Gastrocnemius medialis (tissue), 4 donors: Measurements from ENCODE around the gene RMND5B. TPM values are rescaled to one million over a fixed set of nuclear protein-coding genes. Genes with fewer than 3 reads are reported as not detected.
A peak's percentile ranks its signal among the peaks of the same experiment; 100 is the strongest.

Experiments used
- ATAC-seq, 2 donors: fragments of 150-250 bp; one replicate each; pipeline ENCODE4 v1.9.1; 2016
- DNase-seq, 2 donors: peaks; one replicate each; pipeline ENCODE4 v3.0.0-alpha.2; 2019
- H3K27ac ChIP-seq, 4 donors: fragments of 200-600 bp; sonication (generic); 1 replicate in 1 of 4; 2 replicates in 3 of 4; pipeline ENCODE4 v1.5.1; 2016 to 2018; ENCODE audit warnings: mild to moderate bottlenecking in 2 of 4, moderate library complexity in 1 of 4
- H3K27me3 ChIP-seq, 3 donors: fragments of 200-600 bp; sonication (generic) in 2 of 3; 1 replicate in 1 of 3; 2 replicates in 2 of 3; pipeline versions ENCODE4 v1.5.1 to v1.6.0; 2016 to 2019; ENCODE audit warnings: mild to moderate bottlenecking in 1 of 3, moderate library complexity in 1 of 3
- H3K36me3 ChIP-seq, 2 donors: fragments of 200-600 bp; sonication (generic) in 1 of 2; one replicate each; pipeline ENCODE4 v1.5.1; 2017 to 2018
- H3K4me1 ChIP-seq, 2 donors: fragments of 200-600 bp; sonication (generic) in 1 of 2; one replicate each; pipeline ENCODE4 v1.5.1; 2016 to 2017; ENCODE audit warnings: mild to moderate bottlenecking in 2 of 2
- H3K4me3 ChIP-seq, 4 donors: fragments of 200-600 bp; sonication (generic) in 3 of 4; 1 replicate in 1 of 4; 2 replicates in 3 of 4; pipeline ENCODE4 v1.5.1; 2016 to 2019; ENCODE audit warnings: mild to moderate bottlenecking in 2 of 4
- H3K9me3 ChIP-seq, 3 donors: fragments of 200-600 bp; sonication (generic) in 2 of 3; 1 replicate in 1 of 3; 2 replicates in 2 of 3; pipeline ENCODE4 v1.5.1; 2016 to 2019
- POLR2A ChIP-seq, 2 donors: fragments of 450-650 bp; IDR thresholded peaks; one replicate each; pipeline ENCODE4 v1.6.1; 2017; ENCODE audit warnings: antibody characterized with exemption in 2 of 2, mild to moderate bottlenecking in 2 of 2, moderate library complexity in 2 of 2
- in situ Hi-C, 4 donors: fragments of 200-750 bp; cut with MboI; loops; one replicate each; pipeline versions ENCODE4 v1.15.0 to v1.8.0; 2017; ENCODE audit warnings: low sequenced_read_pairs in 4 of 4
- intact Hi-C: fragments of 100-400 bp; cut with DNase I; formaldehyde crosslinking; loops from one replicate; pipeline ENCODE4 v1.15.1; 2023; ENCODE audit warnings: low total_unique reads
- total RNA-seq, 4 donors: library from RNA; depleted of rRNA; stranded (reverse); fragments of >200 nt; gene quantifications; one replicate each; pipeline versions ENCODE4 v1.1.0 to v1.2.3, GENCODE V29; 2016
- TF ChIP-seq, protein P1 (sequence below), 5 experiments: fragments of 450-650 bp in 3 of 5; fragments of 200-600 bp in 2 of 5; sonication (generic) in 2 of 5; IDR thresholded peaks in 4 of 5; conservative IDR thresholded peaks in 1 of 5; 1 replicate in 4 of 5; 2 replicates in 1 of 5; pipeline ENCODE4 v1.5.1; 2016 to 2019; ENCODE audit warnings: antibody characterized with exemption in 5 of 5, mild to moderate bottlenecking in 3 of 5, moderate library complexity in 3 of 5

The RMND5B gene
- total RNA-seq, 4 donors from 2014 or later: 24.0 to 55.9 (median 44.2) TPM

DNA sequence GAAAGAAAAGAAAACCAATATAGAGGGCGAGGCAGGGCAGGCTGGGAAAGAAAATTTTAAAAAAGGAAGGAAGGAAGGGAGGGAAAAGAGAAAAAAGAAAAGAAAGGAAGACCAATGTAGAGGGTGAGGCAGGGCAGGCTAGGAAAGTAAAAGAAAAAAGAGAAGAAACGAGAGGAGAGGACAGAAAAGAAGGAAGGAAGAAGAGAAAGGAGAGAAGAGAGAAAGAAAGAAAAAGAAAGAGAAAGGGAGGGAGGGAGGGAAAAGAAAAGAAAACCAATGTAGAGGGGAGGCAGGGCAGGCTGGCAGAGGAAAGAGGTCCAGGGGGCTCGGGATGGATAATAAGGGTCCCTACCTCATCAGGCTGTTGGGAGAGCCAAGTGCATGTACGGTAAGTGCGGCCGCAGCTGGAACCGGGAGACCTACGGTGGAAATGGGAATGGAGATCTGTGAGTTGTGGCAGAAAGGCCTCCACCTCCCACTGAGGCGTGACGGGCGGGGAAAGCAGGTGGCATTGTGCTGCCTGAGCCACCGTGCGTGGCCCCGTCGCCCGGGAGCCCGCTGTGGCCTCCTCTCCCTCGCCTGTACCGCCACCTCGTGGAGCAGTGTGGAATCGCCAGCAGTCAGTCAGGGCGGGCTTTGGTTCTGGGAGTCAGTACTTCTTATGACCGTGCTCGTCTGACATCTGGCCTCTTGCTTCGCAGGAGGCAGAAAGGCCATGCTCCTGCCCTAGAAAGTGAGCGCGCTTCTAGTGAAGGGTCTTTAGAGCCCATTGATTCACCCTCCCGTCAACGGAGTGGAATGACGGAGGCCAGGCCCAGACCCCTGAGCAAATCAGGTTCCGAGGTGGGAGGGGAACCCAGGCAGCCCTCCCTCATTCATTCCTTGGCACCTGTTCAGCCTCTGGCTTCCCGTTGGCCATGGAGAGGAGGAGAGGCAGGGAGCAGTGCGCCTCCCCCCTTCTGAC lies 33.2 kb downstream of the RMND5B start:
- peak overlapping the region in 3 of 4 donors; percentile 5 to 49 (median 39) for H3K4me3 ChIP-seq
- peaks cover 0 to 13% (median 9%) of the 10 kb centered on the region in 3 donors for H3K27me3 ChIP-seq
- H3K4me1 ChIP-seq: peaks cover 0 to 3% of the 10 kb centered on the region in 2 donors
- no peaks in the 10 kb centered on the region for H3K36me3 ChIP-seq
- no peak for TF ChIP-seq POLR2A (IDR thresholded peaks at IDR 0.05)
- TF ChIP-seq, protein P1, sequence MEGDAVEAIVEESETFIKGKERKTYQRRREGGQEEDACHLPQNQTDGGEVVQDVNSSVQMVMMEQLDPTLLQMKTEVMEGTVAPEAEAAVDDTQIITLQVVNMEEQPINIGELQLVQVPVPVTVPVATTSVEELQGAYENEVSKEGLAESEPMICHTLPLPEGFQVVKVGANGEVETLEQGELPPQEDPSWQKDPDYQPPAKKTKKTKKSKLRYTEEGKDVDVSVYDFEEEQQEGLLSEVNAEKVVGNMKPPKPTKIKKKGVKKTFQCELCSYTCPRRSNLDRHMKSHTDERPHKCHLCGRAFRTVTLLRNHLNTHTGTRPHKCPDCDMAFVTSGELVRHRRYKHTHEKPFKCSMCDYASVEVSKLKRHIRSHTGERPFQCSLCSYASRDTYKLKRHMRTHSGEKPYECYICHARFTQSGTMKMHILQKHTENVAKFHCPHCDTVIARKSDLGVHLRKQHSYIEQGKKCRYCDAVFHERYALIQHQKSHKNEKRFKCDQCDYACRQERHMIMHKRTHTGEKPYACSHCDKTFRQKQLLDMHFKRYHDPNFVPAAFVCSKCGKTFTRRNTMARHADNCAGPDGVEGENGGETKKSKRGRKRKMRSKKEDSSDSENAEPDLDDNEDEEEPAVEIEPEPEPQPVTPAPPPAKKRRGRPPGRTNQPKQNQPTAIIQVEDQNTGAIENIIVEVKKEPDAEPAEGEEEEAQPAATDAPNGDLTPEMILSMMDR (IDR thresholded peaks at IDR 0.05 in 4 of 5, conservative IDR thresholded peaks at IDR 0.05 in 1 of 5): peak; percentile 94 to 100 (median 98)
- peak; percentile 93 to 95 for ATAC-seq
- DNase-seq: peak; percentile 64 to 75
- no peaks in the 10 kb centered on the region for H3K9me3 ChIP-seq
- H3K27ac ChIP-seq: no peak overlapping the region
- in situ Hi-C loops: loop anchor here in 2 of 4 donors (5.0 kb wide), 1 partner anchor 87 kb away; no protein-coding TSS in a partner anchor
- intact Hi-C loops: loop anchor here (1.0 kb wide), 2 partner anchors 43 to 88 kb away; no protein-coding TSS in a partner anchor

DNA sequence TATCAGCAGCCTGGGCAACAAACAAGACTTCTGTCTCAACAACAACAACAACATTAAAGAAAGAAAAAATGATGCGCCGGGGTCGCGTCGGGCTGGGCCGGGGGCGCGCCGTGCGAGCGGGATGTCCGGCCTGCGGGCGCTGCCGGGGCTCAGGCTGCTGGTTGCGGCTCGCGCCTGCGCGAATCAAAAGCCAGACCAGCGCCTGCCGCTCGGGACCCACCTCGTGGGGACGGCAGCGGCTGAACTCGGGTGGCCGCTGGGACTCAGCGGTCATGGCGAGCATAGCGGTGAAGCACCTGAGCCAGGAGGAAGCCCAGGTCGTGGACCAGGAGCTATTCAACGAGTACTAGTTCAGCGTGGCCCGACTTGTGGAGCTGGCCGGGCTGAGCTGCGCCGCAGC lies 34.8 kb downstream of the RMND5B start:
- Histone ChIP-seq H3K4me3 (no peak overlapping the region), H3K36me3 (no peaks in the 10 kb centered on the region), H3K27ac (no peak overlapping the region), H3K4me1 (peaks cover 0 to 3% of the 10 kb centered on the region in 2 donors), H3K9me3 (no peaks in the 10 kb centered on the region), H3K27me3 (peaks cover 0 to 13% (median 9%) of the 10 kb centered on the region in 3 donors)
- in situ Hi-C loops: loop anchor here in 2 of 4 donors (5.0 kb wide), 2 partner anchors 88 to 98 kb away; no protein-coding TSS in a partner anchor
- DNase-seq (no peak), ATAC-seq (no peak)
- TF ChIP-seq, protein P1 (IDR thresholded peaks at IDR 0.05 in 4 of 5, conservative IDR thresholded peaks at IDR 0.05 in 1 of 5): no peak
- TF ChIP-seq POLR2A (IDR thresholded peaks at IDR 0.05): no peak
- intact Hi-C loops: no loop called here

DNA sequence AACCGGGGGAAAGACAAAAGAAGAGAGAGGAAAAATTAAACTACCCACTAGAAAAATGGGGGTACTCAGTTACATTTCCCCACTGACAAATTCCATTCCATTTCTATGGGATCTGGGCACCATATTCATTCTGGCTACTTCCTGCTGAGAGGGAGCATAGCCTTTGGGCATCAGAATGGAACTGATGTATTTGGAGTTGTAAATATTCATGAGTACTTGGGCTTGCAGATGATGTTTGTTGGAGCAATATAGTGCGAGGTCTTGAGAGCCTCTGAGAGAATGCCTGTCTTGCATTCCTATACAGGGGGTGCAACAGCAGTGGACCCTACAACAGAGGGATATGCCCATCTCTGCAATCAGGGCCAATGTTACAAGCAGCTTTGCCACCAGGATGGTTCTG lies 39.6 kb downstream of the RMND5B start:
- Histone ChIP-seq H3K4me3 (no peak overlapping the region), H3K36me3 (no peaks in the 10 kb centered on the region), H3K4me1 (no peaks in the 10 kb centered on the region), H3K9me3 (no peaks in the 10 kb centered on the region), H3K27ac (no peak overlapping the region), H3K27me3 (peaks cover 0 to 3% (median 0%) of the 10 kb centered on the region in 3 donors)
- DNase-seq: no peak
- no peak for ATAC-seq
- TF ChIP-seq, protein P1 (IDR thresholded peaks at IDR 0.05 in 4 of 5, conservative IDR thresholded peaks at IDR 0.05 in 1 of 5): no peak
- TF ChIP-seq POLR2A (IDR thresholded peaks at IDR 0.05): no peak
- intact Hi-C loops: no loop called here
- in situ Hi-C loops: no loop called here

DNA sequence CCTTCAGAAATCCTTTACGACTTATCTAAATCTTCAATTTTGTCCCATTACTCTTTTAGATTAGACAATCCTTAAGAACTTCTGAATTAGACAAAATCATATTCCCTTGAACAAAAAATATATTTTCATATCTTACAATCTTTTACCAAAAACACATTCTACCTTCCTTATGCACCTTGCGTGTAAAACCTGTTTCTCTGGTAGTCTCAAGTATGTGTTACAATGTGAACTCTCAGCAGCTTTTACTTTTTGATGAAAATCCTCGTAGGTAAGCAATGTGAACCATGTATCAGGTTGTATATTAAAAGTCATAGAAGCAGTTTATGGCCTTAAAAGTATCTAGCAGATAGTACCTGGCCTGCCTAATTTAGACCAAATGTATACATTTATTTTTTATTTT lies 43.6 kb downstream of the RMND5B start:
- H3K4me1 ChIP-seq: no peaks in the 10 kb centered on the region
- no peaks in the 10 kb centered on the region for H3K36me3 ChIP-seq
- H3K27ac ChIP-seq: no peak overlapping the region
- intact Hi-C loops: no loop called here
- H3K4me3 ChIP-seq: no peak overlapping the region
- ATAC-seq (no peak), DNase-seq (no peak)
- TF ChIP-seq POLR2A (IDR thresholded peaks at IDR 0.05): no peak
- TF ChIP-seq, protein P1 (IDR thresholded peaks at IDR 0.05 in 4 of 5, conservative IDR thresholded peaks at IDR 0.05 in 1 of 5): no peak
- in situ Hi-C loops: no loop called here
- H3K27me3 ChIP-seq: no peaks in the 10 kb centered on the region
- no peaks in the 10 kb centered on the region for H3K9me3 ChIP-seq
